Occipital lobe (tissue), 2 donors: ENCODE results near the gene SPTSSA. TPM values are rescaled to one million over a fixed set of nuclear protein-coding genes. Genes with fewer than 3 reads are reported as not detected.
"Not testable (repeated sequence)": the region's sequence is repeated elsewhere in the genome, so short reads cannot be mapped to it uniquely, and the experiment has no call there.

Experiments
- DNase-seq: peaks from one replicate; lab custom pipeline; 2025; lab: John Stamatoyannopoulos, UW
- total RNA-seq: library from RNA; depleted of rRNA; stranded (reverse); fragments of >200 nt; gene quantifications from one replicate; pipeline ENCODE4 v1.2.3, GENCODE V29; 2014

The SPTSSA gene, protein sequence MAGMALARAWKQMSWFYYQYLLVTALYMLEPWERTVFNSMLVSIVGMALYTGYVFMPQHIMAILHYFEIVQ
- 15.9 TPM for total RNA-seq

DNA sequence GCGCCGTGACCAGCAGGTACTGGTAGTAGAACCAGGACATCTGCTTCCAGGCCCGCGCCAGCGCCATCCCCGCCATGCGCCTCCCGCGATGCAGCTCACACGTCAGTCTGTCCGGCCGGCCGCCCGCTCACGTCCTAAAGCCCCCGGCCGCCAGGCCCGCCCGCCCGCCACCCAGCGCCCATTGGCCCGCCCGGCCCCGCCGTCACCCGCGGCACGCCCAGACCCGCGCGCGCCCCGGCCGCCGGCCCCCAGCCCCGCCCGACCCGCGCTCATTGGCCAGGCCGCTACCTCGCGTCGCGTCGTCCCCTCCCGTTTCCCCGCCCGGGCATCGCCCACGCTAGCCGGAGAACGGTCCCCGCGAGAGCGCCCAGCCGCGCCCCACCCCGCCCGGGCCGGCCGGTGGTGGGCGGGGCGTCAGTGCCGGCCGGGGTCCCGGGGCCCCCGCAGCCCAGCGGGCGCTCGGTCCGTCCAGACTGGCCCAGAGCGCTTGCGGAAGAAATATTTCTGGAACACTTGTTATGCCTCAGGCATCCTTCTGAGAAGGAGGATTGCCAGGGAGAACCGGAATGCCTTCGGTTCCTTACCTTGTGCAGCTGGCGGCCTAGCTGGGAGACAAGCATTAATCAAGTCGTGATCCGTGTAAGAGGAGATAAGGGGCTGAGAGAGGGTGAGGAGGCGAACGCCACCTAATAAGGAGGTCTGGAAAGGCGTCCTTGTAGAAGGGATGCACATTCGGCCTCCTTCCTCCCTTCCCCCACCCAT lies at the start of gene SPTSSA:
Gene SPTSSA (minus strand): TSS at position 109 of the 762 bp plus-strand sequence. CDS start 33 bp downstream, at position 76.
- DNase-seq: peak; percentile 92

DNA sequence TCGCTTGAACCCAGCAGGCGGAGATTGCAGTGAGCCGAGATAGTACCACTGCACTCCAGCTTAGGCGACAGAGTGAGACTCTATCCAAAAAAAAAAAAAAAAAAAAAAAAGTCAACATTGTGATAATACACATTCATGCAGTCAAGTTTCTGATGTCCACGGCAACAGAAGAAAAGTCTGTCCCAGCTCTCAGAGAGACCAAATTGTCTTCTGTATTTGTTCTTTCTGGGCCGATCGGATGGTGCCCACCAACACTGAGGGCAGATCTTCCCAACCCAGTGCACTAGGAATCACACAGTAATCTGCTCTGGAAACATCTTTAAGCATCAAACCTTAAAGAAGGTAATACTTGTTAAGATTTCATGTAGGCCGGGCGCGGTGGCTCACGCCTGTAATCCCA lies 45.8 kb upstream of the SPTSSA start:
- no peak for DNase-seq

DNA sequence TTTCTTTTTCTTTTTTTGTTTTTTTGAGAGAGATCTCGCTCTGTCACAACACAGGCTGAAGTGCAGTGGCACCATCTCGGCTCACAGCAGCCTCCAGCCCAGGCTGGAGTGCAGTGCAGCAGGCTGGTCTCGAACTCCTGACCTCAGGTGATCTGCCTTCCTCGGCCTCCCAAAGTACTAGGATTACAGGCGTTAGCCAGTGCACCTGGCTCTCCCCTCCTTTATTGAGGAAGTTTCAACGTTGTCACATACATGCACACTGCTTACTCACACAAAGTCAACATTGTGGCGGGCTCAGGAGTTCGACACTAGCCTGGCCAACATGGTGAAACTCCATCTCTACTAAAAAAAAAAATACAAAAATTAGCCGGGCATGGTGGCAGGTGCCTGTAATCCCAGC lies 45.4 kb upstream of the SPTSSA start:
- DNase-seq: no peak

DNA sequence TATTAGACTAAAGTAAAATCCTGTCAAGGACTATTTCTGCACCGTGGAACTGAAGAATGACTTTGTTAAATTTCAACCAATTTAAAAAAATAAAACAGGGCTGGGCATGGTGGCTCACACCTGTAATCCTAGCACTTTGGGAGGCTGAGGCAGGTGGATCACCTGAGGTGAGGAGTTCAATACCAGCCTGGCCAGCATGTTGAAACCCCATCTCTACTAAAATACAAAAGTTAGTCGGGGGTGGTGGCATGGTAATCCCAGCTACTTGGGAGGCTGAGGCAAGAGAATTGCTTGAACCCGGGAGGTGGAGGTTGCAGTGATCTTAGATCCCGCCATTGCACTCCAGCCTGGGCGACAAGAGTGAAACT lies 43.1 kb upstream of the SPTSSA start:
- DNase-seq: not testable (repeated sequence)

DNA sequence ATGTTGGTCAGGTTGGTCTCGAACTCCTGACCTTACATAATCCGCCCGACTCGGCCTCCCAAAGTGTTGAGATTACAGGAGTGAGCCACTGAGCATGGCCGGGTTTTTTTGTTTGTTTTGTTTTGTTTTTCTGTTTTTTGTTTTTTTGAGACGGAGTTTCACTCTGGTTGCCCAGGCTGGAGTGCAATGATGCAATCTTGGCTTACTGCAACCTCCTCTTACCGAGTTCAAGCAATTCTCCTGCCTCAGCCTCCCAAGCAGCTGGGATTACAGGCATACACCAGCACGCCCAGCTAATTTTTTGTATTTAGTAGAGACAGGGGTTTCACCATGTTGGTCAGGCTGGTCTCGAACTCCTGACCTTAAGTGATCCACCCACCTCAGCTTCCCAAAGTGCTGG lies 42.0 kb upstream of the SPTSSA start:
- DNase-seq: not testable (repeated sequence)

DNA sequence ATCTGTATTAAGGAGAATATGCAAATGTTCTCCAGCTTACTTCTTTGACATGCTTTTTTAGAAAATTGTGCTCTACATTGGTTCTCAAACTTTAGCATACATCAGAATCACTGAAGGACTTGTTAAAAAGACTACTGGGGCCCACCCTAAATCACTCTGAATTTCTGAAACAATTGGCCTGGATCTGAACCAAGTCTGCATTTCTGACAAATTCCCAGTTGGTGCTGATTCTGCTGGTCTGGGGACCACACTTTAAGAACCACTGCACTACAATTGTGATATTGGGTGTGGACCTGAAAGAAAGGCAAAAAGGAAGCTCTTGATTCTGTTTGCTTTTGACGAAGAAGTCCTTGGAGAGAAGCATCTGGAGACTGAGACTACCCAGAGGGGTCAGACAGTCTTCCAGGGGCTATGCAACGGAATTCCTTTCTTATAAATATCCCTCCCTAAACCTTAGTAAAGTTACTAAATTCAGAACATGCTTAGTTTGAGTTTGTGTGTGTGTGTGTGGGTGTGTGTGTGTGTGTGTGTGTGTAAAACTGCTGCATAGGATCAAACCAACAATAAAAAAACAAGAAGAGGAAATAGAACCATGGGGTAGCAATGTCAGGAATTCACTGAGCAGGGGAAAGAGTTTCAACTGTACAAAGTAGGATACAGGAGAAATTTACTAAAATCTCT lies 40.6 kb upstream of the SPTSSA start:
- DNase-seq: no peak

DNA sequence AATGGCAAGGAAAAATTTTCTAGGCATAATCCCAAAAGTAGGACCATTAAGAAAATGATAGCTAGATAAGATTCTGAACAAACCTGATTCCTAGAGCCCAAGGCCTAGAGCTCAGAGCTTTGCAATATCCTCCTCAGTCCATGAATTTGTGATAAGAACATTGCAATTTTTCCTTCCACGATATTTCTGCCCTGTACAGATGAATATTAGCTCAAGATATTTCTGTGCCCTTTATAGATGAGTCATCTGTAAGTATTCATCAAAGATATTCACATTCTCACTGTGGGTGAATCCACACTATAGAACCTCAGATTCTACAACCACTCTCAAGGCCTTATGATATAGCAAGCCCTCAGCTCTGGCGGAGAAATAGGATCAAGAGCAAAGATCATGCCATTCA lies 40.0 kb upstream of the SPTSSA start:
- DNase-seq: no peak

DNA sequence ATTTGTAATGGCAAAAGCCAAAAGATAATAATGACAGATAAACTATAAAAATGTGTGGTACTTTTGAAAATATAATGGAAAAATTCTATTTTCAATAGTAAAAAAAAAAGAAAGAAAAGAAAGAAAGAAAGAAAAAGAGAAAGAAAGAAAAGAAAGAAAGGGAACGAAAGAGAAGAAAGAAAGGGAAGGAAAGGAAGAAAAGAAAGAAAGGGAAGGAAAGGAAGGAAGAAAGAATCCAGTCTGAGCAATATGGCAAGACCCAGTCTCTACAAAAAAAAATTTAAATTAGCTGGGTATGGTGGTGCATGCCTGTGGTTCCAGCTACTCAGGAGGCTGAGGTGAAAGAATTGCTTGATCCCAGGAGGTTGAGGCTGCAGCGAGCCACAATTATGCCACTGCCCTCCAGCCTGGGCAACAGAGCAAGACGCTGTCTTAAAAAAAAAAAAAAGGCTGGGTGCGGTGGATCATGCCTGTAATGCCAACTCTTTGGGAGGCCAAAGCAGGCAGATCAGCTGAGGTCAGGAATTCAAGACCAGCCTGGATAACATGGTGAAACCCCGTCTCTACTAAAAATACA lies 39.1 kb upstream of the SPTSSA start:
- no peak for DNase-seq

DNA sequence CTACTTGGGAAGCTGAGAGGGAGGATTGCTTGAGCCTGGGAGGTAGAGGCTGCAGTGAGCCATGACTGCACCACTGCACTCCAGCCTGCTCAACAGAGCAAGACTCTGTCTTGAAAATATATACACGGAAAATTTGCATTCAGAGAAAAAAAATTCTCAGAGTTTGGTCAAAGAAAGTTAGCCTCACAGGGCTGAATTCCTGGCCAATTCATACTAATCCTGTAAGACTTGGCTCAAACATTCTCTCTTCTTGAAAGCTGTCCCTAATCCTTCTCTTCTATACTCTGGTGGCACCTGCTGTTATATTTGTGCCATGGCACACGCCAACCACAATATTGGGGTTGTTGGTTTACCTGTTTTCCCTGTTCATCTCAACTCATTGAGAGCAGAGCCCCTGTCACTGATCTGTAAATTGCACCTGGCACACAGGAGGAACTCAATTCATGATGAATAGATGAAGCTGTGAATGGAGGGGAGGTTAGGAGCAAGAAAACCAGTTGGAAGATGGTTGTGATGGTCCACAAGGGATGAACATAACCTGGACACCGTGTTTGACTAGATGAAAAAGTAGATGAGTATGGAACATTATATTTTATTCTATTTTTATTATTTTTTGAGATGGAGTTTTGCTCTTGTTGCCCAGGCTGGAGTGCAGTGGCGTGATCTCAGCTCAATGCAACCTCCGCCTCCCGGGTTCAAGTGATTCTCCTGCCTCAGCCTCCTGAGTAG lies 36.8 kb upstream of the SPTSSA start:
- DNase-seq: no peak

DNA sequence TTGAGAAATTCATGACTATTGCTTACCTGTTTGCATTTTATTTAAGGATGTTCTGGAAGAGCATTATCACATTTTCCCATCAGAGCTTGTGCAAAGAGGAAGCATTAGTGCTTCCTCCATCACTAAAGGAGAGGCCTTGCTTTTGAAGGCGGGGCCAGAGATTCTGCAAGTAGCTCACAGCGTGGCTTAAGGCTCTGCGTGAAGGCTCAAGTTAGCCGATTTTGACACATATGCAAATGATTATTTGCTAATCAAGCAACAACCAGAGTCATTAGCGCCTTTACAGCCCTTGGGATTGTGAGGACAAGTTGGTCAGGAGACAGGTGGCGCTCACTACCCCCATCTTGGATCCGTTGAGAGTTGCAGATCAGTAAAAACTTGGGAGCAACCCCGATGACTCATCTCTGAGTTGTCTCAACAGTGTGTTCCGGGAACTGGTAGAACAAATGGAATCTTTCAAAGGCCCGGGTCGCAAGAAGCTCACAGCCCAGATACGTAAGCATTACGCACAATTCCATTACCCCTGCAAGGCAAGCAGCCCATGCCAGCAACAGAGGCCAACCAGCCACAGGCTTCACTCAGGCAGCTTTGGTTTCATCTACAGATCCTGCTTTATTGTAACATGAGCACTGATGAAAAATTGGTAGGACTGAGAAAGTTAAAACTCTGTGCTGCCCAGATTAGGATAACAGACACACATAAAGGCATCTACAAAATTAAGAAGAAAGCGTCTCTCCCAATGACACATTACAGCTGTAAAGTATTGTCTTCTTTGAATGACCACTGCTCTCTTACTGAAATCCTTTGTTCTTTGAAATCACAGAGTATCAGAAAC lies 34.9 kb upstream of the SPTSSA start:
- DNase-seq: peak; percentile 72

DNA sequence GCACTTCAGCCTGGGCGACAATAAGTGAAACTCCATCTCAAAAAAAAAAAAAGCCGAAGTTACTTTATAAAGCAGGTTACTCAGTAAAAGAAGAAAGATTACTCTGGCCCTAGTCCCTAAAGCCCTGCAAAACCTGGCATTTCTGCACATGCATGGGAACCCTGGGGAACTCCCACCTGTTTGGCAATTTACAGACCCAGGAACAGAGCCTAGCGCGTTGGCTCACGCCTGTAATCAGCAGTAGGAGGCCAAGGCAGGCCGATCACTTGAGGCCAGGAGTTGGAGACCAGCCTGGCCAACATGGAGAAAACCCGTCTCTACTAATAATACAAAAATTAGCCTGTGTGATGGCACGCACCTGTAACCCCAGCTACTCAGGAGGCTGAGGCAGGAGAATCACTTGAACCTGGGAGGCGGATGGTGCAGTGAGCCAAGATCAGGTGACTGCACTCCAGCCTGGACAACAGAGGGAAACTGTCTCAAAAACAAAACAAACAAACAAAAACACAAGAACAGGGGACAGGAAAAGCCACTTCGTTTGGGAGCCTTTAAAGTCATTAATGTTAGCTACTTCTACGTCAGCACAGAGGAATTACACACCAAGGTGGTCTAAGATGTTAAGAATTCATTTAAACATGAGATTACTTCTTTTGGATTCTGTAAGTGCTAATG lies 34.1 kb upstream of the SPTSSA start:
- no peak for DNase-seq

DNA sequence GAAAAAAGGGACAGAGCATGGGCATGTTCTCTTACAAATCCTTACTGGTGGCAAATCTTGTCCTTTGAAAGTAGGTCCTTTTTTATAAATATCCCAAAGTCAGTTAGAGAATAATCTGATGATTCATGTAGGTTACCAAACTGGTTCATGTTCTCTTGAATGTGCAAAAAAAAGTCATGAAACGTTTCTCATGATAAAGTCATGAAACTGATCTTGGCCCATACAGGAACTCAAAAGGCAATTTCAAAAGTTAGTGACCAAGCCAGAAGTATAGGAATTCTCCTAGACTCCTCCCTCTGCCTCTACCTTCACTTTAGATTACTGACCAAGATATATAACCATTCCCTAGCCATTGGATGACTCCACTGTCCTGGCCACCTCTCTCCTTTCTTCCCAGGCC lies 27.3 kb upstream of the SPTSSA start:
- DNase-seq: no peak

DNA sequence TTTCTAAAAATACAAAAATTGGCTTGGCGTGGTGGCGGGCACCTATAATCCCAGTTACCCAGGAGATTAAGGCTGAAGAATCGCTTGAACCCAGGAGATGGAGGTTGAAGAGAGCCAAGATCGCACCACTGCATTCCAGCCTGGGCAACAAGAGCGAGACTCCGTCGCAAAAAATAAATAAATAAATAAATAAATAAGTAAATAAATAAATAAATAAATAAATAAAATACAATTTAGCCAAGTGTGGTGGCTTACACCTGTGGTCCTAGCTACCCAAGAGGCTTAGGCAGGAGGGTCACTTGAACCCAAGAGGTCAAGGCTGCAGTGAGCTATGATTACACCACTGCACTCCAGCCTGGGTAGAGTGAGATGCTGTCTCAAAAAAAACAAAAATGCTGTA lies 26.5 kb upstream of the SPTSSA start:
- DNase-seq: no peak

DNA sequence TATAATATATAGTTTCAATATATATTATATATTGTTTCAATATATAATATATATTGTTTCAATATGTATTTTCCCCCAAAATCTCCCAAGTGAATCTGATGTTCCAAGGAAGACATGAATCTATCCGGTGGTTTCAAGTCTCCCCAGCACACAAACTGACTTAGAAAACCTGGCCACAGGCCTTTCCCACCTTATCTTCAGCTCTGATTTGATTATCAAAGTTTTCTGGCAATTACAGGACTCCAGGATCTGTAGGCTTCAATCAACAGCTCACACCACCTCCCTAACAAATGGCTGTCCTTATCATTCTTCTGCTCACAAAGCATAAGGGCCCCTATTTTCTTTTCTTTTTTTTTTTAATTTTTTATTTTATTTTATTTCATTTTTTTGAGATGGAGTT lies 22.7 kb upstream of the SPTSSA start:
- no peak for DNase-seq

DNA sequence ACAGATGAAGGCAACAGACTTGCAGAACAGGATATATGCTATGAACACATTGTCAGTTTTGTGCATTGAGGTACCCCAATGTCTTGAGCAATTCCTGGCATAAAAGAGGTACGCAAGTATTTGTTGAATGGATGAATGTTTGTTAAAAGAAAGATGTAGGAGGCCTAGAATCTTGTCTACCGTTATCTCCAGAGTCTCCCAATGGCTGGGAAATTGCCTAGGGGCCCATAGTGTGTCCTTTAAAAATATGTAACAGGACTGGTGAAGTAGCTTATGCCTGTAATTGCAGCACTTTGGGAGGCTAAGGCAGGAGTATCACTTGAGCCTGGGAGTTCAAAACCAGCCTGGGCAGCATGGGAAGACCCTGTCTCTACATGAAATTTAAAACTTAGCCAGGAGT lies 20.4 kb upstream of the SPTSSA start:
- no peak for DNase-seq

DNA sequence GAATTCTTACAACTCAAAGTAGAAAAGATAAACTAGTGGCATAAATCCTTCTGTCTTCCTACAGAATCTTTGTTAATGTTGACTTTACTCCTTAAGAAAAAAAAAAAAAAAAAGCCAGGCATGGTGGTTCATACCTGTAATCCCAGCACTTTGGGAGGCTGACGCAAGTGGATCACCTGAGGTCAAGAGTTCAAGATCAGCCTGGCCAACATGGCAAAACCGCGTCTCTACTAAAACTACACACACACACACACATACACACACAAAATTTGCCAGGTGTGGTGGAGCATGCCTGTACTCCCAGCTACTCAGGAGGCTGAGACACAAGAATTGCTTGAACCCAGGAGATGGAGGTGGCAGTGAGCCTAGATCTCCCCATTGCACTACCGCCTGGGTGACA lies 17.7 kb upstream of the SPTSSA start:
- DNase-seq: no peak

DNA sequence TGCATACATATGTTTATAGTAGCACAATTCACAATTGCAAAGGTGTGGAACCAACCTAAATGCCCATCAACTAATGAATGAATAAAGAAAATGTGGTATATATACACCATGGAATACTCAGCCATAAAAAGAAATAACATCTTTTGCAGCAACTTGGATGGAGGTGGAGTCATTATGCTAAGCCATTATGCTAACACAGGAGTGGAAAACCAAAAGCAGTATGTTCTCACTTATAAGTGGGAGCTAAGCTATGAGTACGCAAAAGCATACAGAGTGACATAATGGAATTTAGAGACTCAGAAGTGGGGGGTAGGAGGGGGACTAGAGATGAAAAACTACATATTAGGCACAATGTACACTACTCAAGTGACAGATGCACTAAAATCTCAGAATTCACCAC lies 16.2 kb upstream of the SPTSSA start:
- no peak for DNase-seq

DNA sequence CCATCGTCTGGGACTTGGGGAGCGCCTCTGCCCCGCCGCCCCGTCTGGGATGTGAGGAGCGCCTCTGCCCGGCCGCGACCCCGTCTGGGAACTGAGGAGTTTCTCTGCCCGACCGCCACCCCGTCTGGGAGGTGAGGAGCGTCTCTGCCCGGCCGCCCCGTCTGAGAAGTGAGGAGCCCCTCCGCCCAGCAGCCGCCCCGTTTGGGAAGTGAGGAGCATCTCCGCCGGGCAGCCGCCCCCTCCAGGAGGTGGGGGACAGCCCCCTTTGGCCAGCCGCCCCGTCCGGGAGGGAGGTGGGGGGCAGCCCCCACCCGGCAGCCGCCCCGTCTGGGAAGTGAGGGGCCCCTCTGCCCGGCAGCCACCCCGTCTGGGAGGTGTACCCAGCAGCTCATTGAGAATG lies 14.0 kb upstream of the SPTSSA start:
- not testable (repeated sequence) for DNase-seq

DNA sequence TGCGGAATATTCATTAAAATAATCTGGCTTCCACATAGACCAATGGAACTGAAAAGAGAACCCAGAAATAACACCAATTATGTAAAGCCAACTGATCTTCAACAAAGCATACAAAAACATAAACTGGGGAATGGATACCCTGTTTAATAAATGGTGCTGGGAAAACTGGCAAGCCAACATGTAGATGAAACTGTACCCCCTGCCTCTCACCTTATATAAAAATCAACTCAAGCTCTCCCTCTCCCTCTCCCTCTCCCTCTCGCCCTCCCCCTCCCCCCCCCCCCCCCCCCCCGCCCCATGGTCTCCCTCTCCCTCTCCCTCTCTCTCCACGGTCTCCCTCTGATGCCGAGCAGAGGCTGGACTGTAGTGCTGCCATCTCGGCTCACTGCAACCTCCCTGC lies 13.1 kb upstream of the SPTSSA start:
- DNase-seq: no peak

DNA sequence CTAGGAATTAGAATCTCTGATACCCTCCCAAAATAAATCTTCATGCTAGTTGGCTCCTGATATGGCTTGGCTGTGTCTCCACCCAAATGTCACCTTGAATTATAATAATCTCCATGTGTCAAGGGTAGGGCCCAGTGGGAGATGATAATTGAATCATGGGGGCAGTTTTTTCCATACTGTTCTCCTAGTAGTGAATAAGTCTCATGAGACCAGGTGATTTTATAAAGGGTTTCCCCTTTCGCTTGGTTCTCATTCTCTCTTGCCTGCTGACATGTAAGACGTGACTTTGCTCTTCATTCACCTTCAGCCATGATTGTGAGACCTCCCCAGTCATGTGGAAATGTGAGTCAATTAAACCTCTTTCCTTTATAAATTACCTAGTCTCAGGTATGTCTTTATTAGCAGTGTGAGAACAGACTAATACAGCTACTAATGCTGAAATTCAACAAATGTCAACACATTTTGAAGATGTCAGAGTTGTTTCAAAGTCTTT lies 12.2 kb upstream of the SPTSSA start:
- no peak for DNase-seq
